GM13977 (cell line): ENCODE data around the gene SGF29.
"Not testable (repeated sequence)": the region's sequence is repeated elsewhere in the genome, so short reads cannot be mapped to it uniquely, and the experiment has no call there.

Experiments used
- DNase-seq: peaks from one replicate; pipeline ENCODE4 v3.0.0; 2012; ENCODE audit warnings: low spot score
- in situ Hi-C: fragments of 300-500 bp; cut with MboI; formaldehyde crosslinking; loops from one replicate; pipeline ENCODE4 v1.12.0; 2022; ENCODE audit warnings: low sequenced_read_pairs, low pct_unique_long_range_greater_than_20kb, mixed read lengths, inconsistent platforms; ENCODE audit not compliant: unreplicated experiment
- TF ChIP-seq, protein P1 (sequence below): IDR thresholded peaks from 2 replicates; pipeline ENCODE4 v1.5.1; 2012; ENCODE audit warnings: mild to moderate bottlenecking, control low read depth; ENCODE audit not compliant: insufficient read depth; ENCODE audit errors: extremely low read depth, missing control alignments

Gene SGF29

DNA sequence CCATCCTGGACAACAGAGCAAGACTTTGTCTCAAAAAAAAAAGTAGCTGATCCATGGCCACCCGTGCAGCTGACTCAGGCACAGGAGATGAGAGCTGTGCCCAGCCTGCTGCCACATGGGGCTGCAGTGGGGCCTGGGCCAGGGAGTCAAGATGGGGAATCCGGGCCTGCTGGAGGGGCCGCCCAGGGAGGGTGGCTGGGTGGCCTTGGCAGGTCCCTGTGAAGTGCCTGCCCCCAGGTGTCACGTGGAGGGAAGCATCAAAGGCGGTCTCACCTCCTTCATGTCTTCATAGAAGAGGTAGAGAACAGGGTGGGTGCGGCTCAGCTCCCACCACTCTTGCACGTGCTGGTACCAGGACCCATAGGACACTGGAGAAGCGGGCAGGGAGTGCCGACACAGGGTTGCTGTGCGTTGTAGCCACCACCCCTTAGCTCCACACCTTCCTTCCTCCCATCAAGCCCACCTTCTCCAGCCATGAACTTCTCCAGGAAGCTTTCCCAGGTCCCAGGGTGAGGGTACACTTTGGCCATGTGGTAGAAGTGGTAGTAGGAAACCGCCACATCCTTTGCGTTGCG is 39.3 kb downstream of the SGF29 start:
- TF ChIP-seq, protein P1, sequence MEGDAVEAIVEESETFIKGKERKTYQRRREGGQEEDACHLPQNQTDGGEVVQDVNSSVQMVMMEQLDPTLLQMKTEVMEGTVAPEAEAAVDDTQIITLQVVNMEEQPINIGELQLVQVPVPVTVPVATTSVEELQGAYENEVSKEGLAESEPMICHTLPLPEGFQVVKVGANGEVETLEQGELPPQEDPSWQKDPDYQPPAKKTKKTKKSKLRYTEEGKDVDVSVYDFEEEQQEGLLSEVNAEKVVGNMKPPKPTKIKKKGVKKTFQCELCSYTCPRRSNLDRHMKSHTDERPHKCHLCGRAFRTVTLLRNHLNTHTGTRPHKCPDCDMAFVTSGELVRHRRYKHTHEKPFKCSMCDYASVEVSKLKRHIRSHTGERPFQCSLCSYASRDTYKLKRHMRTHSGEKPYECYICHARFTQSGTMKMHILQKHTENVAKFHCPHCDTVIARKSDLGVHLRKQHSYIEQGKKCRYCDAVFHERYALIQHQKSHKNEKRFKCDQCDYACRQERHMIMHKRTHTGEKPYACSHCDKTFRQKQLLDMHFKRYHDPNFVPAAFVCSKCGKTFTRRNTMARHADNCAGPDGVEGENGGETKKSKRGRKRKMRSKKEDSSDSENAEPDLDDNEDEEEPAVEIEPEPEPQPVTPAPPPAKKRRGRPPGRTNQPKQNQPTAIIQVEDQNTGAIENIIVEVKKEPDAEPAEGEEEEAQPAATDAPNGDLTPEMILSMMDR: no peak
- DNase-seq: no peak
- in situ Hi-C loops: no loop called here

DNA sequence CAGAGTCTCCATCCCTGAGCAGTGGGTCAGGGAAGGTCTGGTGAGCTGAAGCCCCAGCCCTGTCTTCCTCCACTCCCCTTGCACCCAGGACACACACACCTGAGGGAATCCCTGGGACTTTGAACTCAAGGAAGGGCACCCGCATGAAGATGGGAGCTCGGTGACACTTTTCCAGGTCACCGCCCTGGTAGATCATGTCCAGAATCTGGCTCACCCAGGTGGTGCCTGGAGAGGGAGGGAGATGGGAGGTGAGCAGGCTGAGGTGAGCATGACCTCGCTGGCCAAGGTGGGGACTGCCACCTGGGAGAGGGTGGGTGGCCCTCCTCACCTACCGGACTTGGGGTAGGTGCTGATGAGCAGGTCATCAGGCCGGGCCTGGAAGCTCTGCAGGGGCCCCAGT is 41.7 kb downstream of the SGF29 start:
- DNase-seq, in situ Hi-C loops: not testable (repeated sequence)

DNA sequence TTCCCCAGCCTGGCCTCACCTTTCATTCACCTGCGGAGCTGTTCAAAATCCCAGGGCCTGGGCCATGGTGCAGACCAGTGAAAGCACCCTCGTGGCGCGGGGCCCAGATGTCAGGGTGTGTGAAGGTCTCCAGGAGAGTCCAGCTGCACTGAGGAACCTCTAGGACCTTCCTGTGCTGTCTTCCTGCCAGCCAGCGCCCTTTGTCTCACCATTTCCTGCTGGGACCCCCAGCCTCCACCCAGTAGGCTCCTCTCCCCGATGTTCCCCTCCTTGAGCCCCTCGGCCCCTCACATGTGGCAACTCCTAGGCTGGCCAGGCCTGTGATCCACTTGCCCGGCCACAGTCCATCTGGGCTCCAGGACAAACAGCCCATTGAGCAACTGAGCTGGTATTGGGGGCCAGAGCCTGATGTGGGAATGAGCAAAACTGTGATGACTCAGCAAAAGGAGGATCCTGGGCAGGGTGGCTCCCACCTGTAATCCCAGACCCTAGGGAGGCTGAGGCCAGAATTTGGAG is 42.5 kb downstream of the SGF29 start:
- in situ Hi-C loops: no loop called here
- TF ChIP-seq, protein P1: no peak
- DNase-seq: no peak

DNA sequence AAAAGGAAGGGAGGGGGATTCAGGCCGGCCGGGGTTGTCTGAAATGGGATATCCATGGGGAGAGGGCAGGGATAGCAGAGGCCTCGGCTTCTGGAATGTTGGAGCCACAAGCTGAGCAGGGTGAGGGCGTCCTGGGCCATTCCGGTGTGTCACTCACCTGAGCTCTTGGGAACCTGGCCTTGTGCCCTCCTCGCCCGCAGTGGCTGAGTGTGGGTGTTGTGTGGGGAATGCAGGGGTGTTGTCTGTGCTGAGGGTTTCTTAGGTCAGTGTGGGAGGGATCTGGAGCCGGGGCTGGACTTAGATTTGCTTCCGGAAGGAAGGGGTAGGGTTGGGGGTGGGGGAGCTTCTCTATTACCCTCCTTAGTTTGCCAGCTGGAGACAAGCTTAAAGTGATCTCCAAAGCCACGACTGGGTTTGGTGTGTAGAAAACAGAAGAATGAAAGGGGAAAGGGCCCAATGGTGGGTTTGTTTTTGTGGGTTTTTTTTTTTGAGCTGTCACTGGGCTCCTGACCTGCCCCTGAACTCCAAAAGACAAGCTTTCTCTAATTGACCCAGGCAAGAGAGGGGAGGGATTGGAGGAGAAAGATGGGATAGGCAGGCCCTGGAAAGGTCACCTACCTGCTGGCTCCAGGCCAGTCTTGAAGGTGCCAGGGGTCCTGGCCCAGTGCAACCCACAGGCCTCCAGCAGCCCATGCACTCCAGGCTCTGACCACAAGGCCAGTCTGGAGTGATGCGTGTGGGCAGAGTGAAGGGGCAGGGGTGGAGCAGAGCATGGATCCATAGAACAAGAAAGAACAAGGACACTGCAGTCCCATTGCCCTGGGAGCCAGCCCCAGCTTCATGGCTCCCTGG is 43.3 kb downstream of the SGF29 start, which contains the start of gene SULT1A2:
TSS of gene SULT1A2 (minus strand) at position 211 of the 852 bp plus-strand sequence. CDS start 1,120 bp downstream, outside the sequence.
- DNase-seq: no peak
- in situ Hi-C loops: no loop called here
- TF ChIP-seq, protein P1: no peak

DNA sequence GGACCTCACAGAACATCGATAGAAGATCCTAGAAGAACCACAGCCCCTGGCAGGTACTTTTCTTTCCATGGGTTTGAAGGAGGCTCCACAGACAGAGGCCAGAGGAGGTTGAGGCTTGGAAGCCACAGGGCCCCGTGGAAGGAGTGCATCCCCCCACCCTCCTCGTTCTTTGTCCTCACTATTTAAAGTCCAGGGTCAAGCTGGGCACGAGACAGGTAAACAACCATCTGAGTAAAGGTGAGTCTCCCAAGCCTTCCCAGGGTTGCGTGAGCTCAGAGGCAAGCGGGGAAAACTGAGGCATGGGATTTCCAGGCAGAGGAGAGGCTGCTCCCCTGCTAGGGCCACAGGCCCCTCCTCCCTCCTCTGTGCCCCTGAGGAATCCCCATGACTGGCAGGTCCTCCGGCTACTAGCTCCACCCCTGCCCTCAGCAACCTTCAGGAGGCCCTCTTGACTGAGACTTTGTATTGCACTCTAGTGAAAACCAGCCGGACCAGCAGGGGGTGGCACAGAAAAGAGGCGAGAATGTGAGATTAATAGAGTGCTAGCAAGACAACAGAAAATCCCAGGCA is 44.1 kb downstream of the SGF29 start:
- in situ Hi-C loops: no loop called here
- TF ChIP-seq, protein P1: no peak
- DNase-seq: no peak

DNA sequence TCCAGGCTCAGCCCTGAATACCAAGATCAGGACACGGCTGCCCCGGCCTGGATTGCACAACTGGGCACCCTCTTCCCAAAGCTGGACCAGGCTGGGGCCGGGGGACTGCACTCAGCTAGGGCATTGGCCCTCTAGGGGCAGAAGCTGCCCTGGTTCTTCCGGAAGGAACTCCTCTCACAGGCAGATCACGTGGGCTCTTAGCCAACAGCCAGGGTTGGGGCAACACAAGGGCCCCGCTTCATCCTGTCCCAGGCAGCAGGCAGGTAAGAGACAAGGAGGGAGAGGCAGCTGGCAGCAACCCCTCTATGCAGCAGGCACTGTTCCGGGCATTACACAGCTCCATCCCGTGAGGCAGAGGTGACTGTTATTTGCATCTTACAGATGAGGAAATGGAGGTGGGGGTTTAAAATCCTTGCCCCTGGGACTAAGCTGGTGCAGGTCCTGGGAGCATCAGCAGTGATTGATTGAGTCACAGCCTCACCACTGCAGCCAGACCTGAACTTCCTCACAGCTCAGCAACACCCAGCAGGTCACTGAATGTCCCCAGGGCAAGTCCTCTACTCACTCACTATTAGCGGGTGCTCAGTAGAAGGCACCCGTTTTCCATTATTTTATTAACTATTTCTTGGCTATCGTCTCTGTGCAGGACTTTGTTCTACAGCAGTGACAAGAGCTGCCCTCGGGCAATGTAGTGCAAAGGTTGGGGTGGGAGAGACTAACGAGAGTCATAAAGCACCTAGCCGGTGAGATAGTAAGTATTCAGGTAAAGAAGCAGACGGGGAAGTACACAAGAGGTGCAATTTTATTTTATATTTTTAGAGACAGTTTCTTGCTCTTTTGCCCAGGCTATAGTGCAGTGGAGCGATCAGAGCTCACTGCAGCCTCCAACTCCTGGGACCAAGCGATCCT is 45.9 kb downstream of the SGF29 start:
- in situ Hi-C loops, DNase-seq: not testable (repeated sequence)

DNA sequence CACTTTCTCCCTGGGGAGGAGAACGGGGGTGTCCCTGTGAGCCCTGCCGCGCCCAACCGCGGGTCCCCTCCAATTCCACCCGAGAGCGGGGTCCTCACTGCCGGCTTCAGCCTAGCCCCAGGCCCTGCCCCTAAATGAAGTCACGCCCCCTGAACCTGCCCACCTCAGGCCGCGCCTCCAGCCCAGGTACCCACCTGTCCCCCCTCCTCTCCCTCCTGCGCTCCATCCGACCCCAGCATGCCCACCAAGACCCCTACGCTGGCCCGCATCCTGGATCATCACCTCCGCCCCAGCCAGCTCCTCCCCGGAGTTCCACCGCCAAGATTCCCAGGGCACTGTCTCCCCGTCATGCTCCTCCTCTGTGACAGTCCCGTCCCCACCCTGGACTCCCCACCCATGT is 47.2 kb downstream of the SGF29 start:
- DNase-seq, in situ Hi-C loops: not testable (repeated sequence)

DNA sequence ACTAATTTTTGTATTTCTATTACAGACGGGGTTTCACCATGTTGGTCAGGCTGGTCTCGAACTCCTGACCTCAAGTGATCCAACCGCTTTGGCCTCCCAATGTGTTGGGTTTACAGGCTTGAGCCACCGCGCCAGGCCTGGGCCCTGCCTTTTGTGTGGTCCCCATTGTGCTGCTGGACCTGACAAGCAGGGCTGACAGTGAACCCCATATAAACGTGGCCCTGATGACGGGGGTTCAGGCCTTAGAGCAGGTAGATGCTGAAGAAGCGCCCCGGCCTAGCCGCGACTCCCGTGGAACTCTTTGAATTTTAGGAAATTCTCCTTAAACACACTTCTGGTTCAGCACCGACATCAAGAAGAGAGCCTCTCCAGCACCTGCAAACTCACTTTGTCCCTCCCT is 47.9 kb downstream of the SGF29 start:
- in situ Hi-C loops, DNase-seq: not testable (repeated sequence)

DNA sequence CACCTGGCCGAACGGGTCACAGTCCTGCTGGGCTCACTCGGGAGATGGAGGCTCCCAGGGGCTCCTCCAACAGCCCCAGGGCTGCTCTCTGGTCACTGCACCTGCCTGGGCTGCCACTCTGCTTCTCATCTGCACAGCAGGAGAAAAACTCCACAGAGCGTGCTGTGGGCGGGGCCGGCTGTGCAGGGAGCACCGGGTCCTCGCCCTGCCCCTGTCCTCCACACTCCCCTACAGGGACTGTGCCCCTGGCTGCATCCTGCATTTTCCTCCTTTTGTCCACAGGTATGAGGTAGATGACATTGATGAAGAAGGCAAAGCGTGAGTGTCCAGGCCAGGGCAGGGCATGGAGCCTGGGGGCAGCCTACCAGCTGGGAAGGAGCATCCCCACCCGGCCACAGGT is 48.3 kb downstream of the SGF29 start:
- in situ Hi-C loops, DNase-seq: not testable (repeated sequence)
